GM12872 (cell line): ENCODE results near the gene CCDC186.

ENCODE experiments used
- TF ChIP-seq, protein P1 (sequence below): IDR thresholded peaks from 3 replicates; pipeline ENCODE4 v1.5.1; 2011; ENCODE audit warnings: low read depth, mild to moderate bottlenecking, low read length, moderate library complexity; ENCODE audit not compliant: insufficient read depth

Gene CCDC186

DNA sequence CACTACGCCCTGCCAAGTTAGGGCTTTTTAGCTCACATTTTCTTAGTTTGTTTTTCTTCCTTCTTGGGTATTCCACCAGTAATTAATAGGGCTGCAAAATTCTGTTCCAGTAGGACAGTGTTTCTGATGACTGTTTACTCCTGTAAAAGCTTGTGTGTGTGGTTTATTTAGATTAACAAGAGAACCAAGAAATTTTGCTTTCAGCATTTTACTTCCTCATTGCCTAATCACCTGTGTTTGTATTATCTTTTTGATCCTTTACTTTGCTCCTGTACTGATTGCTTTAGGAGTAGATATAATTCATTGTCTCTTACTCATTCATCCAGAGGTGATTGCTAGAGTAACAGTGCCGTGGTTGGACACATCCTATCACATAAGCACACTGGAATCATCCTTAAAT, 32.9 kb upstream of the CCDC186 start:
- TF ChIP-seq, protein P1, sequence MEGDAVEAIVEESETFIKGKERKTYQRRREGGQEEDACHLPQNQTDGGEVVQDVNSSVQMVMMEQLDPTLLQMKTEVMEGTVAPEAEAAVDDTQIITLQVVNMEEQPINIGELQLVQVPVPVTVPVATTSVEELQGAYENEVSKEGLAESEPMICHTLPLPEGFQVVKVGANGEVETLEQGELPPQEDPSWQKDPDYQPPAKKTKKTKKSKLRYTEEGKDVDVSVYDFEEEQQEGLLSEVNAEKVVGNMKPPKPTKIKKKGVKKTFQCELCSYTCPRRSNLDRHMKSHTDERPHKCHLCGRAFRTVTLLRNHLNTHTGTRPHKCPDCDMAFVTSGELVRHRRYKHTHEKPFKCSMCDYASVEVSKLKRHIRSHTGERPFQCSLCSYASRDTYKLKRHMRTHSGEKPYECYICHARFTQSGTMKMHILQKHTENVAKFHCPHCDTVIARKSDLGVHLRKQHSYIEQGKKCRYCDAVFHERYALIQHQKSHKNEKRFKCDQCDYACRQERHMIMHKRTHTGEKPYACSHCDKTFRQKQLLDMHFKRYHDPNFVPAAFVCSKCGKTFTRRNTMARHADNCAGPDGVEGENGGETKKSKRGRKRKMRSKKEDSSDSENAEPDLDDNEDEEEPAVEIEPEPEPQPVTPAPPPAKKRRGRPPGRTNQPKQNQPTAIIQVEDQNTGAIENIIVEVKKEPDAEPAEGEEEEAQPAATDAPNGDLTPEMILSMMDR: no peak

DNA sequence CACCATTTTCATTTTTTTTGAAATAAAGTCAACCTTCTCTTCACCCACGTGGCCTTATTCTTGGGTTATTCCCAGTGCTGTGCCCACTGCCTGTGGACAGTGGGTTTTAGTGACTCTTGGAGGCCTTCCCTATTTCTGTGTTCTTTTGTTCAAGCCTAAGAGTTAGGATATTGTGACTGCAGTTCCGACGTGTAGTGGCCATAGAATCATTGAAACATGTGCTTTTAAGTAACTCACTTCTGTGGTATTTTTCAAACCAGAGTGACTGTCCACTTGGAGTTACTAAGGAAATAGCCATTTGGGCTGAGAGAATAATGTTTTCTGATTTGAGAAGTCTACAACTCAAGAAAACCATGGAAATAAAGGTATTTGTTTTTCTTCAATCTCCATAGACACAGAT, 28.8 kb upstream of the CCDC186 start:
- TF ChIP-seq, protein P1: no peak

DNA sequence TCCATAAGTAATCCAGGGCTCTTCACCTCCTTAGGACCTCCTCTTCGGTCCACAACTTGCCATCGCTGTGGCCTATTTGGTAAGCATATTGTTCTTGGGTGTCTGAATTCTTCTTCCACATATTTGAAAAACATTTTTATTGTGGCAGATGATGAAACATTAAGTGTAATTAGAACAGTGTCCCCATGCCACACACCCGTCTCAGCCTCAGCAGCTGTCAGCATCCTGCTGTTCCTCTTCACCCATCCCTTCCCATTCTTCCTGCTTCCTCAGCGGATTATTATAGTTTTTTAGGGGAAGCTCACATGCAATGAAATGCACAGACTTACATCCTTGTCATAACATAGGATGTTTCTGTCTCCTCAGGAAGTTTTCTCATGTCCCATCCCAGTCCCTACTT, 25.2 kb upstream of the CCDC186 start:
- TF ChIP-seq, protein P1: no peak

DNA sequence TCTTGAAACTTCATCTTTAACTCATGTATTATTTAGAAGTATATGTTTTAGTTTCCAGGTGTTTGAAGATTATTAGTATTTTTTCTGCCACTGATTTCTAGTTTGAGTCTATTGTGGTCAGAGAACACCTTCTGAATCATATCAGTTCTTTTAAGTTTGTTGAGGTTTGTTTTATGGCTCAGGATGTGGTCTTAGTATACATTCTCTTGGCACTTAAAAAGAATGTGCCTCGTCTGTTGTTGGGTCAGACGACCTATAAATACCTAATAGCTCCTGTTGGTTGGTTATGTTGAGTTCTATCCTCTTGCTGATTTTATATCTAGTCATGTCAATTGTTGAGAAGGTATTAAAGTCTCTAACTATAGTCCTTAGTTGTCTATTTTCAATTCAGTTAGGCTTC, 21.1 kb upstream of the CCDC186 start:
- TF ChIP-seq, protein P1: no peak

DNA sequence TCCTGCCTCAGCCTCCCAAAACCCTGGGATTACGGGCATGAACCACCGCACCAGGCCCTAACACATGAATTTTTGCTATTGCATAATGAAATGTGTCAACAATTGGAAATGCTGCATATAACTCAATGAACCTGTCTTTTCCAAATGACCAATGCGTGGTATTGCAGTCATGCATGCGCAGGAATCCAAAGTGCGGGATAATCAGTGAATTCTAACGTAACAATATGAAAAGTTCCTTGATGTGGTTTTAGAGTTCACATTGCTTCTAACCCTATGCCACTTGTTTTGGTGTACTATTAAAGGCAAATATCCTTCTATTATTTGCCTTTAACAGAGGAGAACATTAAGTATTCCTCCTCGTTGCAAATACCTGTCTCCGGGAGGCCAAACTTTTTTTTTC, 15.7 kb upstream of the CCDC186 start:
- TF ChIP-seq, protein P1: no peak

DNA sequence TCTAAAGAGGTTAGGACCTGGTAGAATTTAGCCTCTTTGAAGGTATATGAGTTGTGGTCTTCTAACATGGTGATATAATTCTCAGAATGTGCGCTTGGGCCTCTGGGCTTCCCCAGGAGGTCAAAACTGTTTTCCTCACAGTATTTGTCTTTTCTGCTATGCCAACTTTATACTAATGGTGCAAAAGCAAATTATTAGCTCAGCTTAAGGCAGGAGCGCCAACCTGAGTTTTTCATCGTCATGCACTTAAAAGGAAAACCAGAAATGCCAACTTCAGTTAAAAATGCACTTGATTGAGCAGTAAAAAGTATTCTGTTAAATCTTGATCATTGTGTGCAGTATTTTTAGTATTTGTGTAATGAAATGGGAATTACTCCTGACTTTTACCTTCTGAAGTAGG, 14.9 kb upstream of the CCDC186 start:
- TF ChIP-seq, protein P1: no peak

DNA sequence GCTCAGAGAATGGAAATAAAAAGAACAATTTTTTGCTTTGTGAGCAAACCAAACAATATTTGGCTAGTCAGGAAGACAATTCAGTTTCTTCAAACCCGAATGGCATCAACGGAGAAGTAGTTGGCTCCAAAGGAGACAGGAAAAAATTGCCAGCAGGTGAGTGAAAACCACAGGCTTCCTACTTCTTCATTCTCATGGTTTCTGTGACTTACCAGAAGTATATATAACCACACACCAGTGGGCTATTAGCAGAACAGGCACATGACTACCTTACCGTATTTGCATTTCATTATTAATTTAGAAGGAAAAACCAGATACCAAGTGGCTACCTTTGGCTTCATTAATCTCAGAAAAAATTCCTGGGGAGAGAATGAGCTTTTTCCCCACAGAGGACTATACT, 14.0 kb upstream of the CCDC186 start:
- TF ChIP-seq, protein P1: no peak

DNA sequence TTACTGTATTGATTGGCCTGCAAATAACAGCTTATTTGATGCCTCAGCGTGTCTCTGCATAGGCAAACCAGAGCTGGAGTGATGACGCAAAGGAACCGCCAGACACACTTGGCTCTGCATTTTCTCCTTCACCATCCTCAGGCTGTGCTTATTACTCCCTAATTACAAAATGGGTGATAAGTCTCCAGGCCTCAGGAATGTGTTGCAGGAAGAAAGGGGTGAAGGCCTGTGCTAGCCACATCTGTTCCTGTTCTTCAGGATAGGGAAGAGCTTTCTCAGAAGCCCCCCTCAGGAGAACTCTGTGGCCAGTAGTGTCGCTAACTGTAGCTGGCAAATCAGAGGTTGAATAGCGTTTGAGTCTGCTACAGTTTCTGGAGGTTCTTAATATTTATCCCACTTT, 10.3 kb upstream of the CCDC186 start:
- TF ChIP-seq, protein P1: no peak
